NK-92 treated with Interleukin-12 subunit alpha and Interleukin-12 subunit beta, amount 100 ng/mL, for 24 hours (cell line): ENCODE results near the gene OCRL.

Source experiments
- DNase-seq: peaks from one replicate; lab custom pipeline; 2025; lab: John Stamatoyannopoulos, UW

Gene OCRL

GRCh38 chrX:129636175-129636681 lies 96.2 kb downstream of the OCRL start:
- DNase-seq: no peak

GRCh38 chrX:129637217-129638109 lies 97.4 kb downstream of the OCRL start:
- peak; percentile 12 for DNase-seq

- DNase-seq: no peak
Measured at GRCh38 chrX:129638917-129639316, 98.9 kb downstream of the OCRL start.

GRCh38 chrX:129640737-129641136 lies 100.7 kb downstream of the OCRL start:
- DNase-seq: no peak

GRCh38 chrX:129641469-129641868 lies 101.4 kb downstream of the OCRL start:
- no peak for DNase-seq

- no peak for DNase-seq
Measured at GRCh38 chrX:129641941-129642340, 101.9 kb downstream of the OCRL start.
